ENCODE data around the gene HLA-B.
"Not testable (repeated sequence)": the region's sequence is repeated elsewhere in the genome, so short reads cannot be mapped to it uniquely, and the experiment has no call there.

Gene HLA-B

DNA sequence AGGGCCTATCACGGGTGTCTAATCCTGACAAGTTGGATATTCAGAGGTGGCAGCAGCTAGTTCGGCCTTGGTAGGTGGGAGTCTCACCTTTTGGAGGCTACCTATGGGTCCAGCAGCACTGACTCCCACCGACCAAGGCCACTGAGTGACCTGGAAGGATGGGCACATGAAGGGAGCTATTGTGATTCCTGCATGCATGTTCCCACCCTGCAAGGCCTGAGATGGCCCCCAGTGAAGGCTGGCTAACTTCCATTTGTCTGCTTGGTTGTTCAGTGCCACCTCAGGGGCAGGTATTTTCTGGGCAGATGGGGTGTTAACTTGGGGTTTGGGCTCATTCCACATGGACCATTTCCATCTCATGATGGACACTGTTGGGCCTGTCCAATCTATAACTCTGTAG is 28.1 kb upstream of the HLA-B start:
- no peak for DNase-seq (ENCODE audit: low read depth in 2 of 2)

DNA sequence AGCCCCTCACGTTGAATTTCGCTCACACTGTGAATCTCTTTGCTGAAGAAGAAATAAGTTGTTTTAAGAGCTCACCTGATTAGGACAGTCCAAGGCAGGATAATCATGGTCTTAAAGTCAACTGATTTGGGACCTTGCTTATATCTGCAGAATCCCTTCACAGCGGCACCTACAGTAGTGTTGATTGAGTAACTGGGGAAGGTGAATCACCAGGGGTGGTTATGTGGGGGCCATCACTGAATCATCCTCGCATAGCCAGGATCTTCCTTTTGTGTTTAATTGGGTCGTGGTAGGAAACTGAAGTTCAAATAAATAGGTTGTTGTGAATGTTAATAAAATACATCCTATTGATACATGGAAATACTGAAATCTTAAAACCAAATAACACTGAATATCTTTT is 26.2 kb upstream of the HLA-B start:
- no peak for DNase-seq (ENCODE audit: low read depth in 2 of 2)

GRCh38 chr6:31381666-31382065 is 24.7 kb upstream of the HLA-B start:
- no peak for DNase-seq (ENCODE audit: low read depth in 2 of 2)

- DNase-seq (ENCODE audit: low read depth in 2 of 2), result no peak
These were observed 22.9 kb upstream of the HLA-B start for GRCh38 chr6:31379850-31380249.

- DNase-seq (ENCODE audit: low read depth in 2 of 2), result no peak
These were observed 21.7 kb upstream of the HLA-B start for GRCh38 chr6:31378721-31379103.

DNA sequence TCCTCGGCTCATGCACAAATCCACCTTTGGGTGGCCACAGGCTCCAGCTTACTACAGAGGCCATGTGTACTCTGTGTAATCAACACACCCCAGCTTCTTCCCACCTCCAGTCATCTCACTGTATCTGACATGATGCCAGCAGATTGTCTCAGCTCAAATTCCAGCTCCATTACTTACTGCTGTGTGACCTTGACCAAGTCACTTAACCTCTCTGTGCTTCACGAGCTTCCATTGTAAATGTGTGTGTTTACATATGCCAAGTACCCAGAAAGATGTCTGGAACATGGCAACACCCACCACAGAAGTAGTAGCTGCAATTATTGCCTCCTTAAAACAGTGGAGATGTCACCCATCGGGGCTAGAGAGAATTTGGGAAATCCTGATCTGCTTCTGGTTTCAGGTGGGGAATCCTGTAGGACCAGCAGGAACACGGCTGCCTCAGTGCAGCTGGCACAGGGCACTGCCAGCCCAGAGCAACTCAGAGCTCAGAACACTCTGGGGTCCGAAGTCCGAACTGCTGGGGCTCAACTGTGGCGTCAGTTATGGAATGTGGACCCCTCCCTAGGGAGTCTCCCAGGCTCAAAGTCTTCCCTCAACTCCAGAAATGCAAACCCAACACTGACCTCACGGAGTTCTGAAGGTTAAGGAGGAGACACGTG is 21.2 kb upstream of the HLA-B start:
- no peak for DNase-seq (ENCODE audit: low read depth in 2 of 2)

GRCh38 chr6:31377029-31377428 is 20.1 kb upstream of the HLA-B start:
- no peak for DNase-seq (ENCODE audit: low read depth in 2 of 2)

DNA sequence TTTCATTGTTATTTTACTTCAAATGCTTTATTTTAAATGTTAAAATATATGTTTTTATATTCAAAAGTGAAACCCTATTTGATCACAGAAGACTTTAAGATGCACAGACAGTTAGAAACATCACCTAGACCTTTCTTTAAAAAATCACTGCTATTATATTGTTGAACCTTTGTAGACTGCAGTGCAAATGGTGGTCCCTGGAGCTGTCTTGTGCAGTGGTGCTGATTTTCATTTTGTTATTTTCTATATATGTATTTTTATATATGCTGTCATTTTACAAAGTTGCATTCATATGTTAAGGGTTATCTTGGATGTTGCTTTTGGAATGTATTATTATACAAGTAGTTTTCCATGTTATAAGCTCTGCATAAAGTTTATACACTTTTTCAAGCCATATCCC is 18.7 kb upstream of the HLA-B start:
- no peak for DNase-seq (ENCODE audit: low read depth in 2 of 2)

GRCh38 chr6:31374118-31374517 is 17.1 kb upstream of the HLA-B start:
- not testable (repeated sequence) for DNase-seq (ENCODE audit: low read depth in 2 of 2)

DNA sequence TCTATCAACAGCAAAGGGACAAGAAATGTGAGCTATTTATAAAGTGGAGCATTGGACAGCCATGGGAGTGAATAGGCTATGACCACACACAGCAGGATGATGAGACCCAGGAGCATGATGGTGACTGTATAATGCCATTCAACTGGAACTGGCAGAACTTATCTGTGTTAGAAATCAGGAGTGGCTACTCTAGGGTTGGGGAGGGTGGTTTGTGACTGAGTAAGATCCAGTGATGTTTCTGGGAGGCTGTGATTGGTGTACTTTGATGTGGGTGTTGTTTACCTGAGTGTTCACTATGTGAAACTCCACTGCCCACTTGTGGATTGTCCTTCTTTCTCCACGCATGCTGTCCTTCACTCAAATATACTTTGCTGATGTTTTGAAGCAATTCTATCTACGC is 11.5 kb upstream of the HLA-B start:
- DNase-seq (ENCODE audit: low read depth in 2 of 2), result no peak

GRCh38 chr6:31366693-31367470 is 9.9 kb upstream of the HLA-B start:
- peak; percentile 68 to 76 for DNase-seq (ENCODE audit: low read depth in 2 of 2)

GRCh38 chr6:31365864-31366263 is 8.9 kb upstream of the HLA-B start:
- no peak for DNase-seq (ENCODE audit: low read depth in 2 of 2)

- DNase-seq (ENCODE audit: low read depth in 2 of 2), result no peak
These were observed 6.8 kb upstream of the HLA-B start for GRCh38 chr6:31363811-31364210.

DNA sequence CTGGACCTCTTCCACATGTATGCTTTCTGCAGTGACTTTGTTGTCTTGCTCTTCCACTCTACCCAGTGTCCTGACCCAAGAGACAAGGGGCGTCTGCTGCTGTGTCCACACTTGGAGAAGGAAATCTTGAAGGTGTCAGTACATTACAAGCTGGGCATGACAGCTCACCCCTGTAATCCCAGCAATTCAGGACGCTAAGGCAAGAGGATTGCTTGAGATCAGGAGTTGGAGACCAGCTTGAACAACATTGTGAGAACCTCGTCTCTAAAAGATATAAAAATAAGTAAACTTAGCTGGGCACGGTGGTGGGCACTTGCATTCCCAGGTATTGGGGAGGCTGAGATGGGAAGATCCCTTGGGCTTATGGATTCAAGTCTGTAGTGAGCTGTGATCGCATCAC is 5.8 kb upstream of the HLA-B start:
- no peak for DNase-seq (ENCODE audit: low read depth in 2 of 2)

DNA sequence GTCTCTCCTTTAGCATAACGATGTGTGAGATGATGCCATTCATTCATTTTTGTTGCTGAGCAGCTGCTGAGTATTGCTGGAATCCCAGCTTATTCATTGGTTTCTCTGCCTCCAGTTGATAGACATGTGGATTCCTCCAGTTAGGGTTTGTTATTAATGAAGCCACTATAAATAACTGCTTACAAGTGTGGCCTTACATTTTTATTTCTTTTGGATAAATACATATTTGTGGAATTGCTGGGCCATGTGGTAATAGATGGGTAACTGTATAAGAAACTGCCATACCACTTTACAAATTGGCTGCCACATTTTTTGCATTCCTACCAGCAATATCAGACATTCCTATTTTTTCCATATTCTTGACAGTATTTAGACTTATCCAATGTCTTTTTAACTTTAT is 2.6 kb upstream of the HLA-B start:
- DNase-seq (ENCODE audit: low read depth in 2 of 2), result no peak

DNA sequence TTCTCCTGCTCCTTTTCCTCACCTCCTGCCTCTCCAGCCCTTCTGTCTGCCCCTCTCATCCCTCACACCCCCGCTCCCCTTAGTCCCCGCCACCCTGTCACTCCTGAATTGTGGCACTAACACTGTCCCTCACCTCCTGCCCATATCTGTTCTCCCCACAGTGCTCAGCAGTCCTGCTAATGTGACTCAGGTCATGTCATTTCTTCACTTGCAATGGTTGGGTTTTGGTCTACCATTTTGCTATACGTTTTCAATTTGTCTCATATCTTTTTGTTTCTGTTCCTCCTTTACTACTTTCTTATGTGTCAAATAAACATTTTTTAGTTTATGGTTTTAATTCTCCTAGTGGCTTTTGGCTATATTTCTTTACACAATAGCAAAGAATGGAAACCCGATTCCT is 1.3 kb upstream of the HLA-B start:
- DNase-seq (ENCODE audit: low read depth in 2 of 2), result no peak

DNA sequence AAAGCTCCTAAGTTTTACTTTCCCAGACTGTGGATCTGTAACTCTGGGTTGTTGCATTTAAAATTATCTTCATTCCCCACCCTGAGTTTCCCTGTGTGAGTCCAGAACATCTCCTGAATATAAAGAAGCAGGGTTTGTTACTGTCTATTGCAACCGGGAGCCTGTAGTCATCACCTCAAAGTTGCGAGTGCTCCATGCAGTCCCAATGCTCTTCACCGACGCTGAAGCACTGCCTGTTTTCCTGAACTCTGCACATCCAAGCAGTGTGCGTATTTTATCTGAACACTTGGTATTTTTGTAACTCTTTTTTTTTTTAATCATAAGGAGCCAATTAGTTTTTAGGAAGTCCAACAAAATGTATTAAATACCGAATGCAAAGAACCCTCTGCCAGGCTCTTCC is 907 bp upstream of the HLA-B start:
- DNase-seq (ENCODE audit: low read depth in 2 of 2), result no peak

DNA sequence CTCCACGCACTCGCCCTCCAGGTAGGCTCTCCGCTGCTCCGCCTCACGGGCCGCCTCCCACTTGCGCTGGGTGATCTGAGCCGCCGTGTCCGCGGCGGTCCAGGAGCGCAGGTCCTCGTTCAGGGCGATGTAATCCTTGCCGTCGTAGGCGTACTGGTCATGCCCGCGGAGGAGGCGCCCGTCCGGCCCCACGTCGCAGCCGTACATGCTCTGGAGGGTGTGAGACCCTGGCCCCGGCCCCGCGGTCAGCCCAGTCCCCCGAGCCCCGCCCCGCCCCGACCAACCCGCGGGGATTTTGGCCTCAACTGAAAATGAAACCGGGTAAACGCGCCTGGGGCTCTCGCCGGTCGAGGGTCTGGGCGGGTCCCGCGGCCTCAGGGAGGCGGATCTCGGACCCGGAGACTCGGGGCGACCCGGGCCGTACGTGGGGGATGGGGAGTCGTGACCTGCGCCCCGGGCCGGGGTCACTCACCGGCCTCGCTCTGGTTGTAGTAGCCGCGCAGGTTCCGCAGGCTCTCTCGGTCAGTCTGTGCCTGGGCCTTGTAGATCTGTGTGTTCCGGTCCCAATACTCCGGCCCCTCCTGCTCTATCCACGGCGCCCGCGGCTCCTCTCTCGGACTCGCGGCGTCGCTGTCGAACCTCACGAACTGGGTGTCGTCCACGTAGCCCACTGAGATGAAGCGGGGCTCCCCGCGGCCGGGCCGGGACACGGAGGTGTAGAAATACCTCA is 598 bp downstream of the HLA-B start:
- DNase-seq (ENCODE audit: low read depth in 2 of 2), result no peak

DNA sequence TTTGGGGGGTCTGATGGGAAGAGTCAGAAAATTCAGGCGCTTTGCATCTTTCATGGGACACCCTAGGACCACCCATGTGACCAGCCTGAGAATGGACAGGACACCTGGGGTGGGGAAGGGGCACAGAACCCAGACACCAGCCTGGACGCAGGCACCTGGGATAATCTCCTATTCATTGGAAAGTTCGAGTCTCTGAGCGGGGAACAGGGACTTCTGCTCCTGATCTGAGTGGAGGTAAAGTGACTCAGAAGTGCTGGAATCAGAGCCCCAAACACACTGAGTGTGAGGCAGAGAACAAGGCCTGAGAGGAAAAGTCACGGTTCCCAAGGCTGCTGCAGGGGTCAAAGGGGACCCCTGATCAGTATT is 1.4 kb downstream of the HLA-B start:
- no peak for DNase-seq (ENCODE audit: low read depth in 2 of 2)

DNA sequence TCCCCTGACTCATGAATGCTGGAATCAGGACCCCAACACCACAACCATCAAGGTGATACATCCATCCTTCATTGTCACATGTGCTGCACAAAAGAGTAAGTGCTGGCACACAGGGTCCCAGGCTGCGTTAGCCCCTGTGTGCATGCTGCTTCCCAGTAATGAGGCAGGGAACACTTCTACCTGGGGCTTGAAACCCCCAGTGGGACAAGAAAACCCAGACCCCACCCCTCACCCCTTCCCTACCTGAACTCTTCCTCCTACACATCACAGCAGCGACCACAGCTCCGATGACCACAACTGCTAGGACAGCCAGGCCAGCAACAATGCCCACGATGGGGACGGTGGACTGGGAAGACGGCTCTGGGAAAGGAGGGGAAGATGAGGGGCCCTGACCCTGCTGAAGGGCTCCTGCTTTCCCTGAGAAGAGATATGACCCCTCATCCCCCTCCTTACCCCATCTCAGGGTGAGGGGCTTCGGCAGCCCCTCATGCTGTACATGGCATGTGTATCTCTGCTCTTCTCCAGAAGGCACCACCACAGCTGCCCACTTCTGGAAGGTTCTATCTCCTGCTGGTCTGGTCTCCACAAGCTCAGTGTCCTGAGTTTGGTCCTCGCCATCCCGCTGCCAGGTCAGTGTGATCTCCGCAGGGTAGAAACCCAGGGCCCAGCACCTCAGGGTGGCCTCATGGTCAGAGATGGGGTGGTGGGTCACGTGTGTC is 2.0 kb downstream of the HLA-B start:
- no peak for DNase-seq (ENCODE audit: low read depth in 2 of 2)

GRCh38 chr6:31354158-31354863 is 2.7 kb downstream of the HLA-B start:
- no peak for DNase-seq (ENCODE audit: low read depth in 2 of 2)

Measured in stimulated activated CD8-positive, alpha-beta memory T cell treated with anti-CD3 and anti-CD28 coated beads, Interleukin-15, amount 100 ng/mL, for 48 hours (primary cell).